Bronchial epithelial cell (primary cell): ENCODE measurements around the gene KCTD3. TPM values are rescaled to one million over a fixed set of nuclear protein-coding genes. Genes with fewer than 3 reads are reported as not detected.

Source experiments
- DNase-seq: peaks from one replicate; pipeline ENCODE4 v3.0.0-alpha.2; 2010; ENCODE audit warnings: low read depth
- FAIRE-seq: peaks from 2 replicates; lab custom pipeline; 2011; peaks lifted over from hg19 to GRCh38; lab: Jason Lieb, UNC
- H3K27me3 ChIP-seq: 2 replicates; pipeline ENCODE4 v1.5.1; 2011; ENCODE audit warnings: low read length; ENCODE audit not compliant: control insufficient read depth, insufficient read depth
- H3K36me3 ChIP-seq: 2 replicates; pipeline ENCODE4 v1.5.1; 2011; ENCODE audit warnings: low read length; ENCODE audit not compliant: control insufficient read depth, insufficient read depth
- H3K4me3 ChIP-seq: 2 replicates; pipeline ENCODE4 v1.5.1; 2011; ENCODE audit warnings: mild to moderate bottlenecking, low read depth, low read length, control low read depth
- CTCF ChIP-seq: IDR thresholded peaks from 2 replicates; pipeline ENCODE4 v1.5.1; 2011; ENCODE audit warnings: mild to moderate bottlenecking, moderate library complexity, low read length, control low read depth, inconsistent platforms; ENCODE audit not compliant: insufficient read depth, severe bottlenecking
- total RNA-seq: library from RNA; depleted of rRNA; stranded (reverse); fragments of >200 nt; gene quantifications from 2 replicates; pipeline ENCODE4 v1.2.1, GENCODE V29; 2014

Gene KCTD3
- total RNA-seq, 1 donor from 2014 or later = 32.9 TPM

GRCh38 chr1:215557992-215558626, 9.0 kb upstream of the KCTD3 start:
- no peaks in the 10 kb centered on the region for H3K27me3 ChIP-seq
- H3K36me3 ChIP-seq = no peaks in the 10 kb centered on the region
- no peak overlapping the region for H3K4me3 ChIP-seq
- TF ChIP-seq CTCF = no peak
- DNase-seq = no peak
- FAIRE-seq = no peak

- Histone ChIP-seq H3K4me3 (peak overlapping the region; percentile 84), H3K36me3 (no peaks in the 10 kb centered on the region), H3K27me3 (no peaks in the 10 kb centered on the region)
- FAIRE-seq (no peak), DNase-seq (peak; percentile 49)
- TF ChIP-seq CTCF = no peak
Measured at GRCh38 chr1:215567491-215568298, 591 bp downstream of the KCTD3 start.

- FAIRE-seq = no peak
Measured at GRCh38 chr1:215568299-215568692, 1.2 kb downstream of the KCTD3 start.

GRCh38 chr1:215569986-215570824, 3.1 kb downstream of the KCTD3 start:
- FAIRE-seq = no peak
- Histone ChIP-seq H3K36me3 (no peaks in the 10 kb centered on the region), H3K27me3 (no peaks in the 10 kb centered on the region), H3K4me3 (no peak overlapping the region)
- TF ChIP-seq CTCF = no peak
- peak; percentile 35 for DNase-seq

More at GRCh38 chr1:215568299-215568692, 1.2 kb downstream of the KCTD3 start:
- H3K36me3 ChIP-seq = no peaks in the 10 kb centered on the region
- H3K27me3 ChIP-seq = no peaks in the 10 kb centered on the region
- peak overlapping the region; percentile 84 for H3K4me3 ChIP-seq
- TF ChIP-seq CTCF = no peak
- DNase-seq = no peak

GRCh38 chr1:215581896-215582295, 14.8 kb downstream of the KCTD3 start:
- TF ChIP-seq CTCF = no peak
- Histone ChIP-seq H3K27me3 (no peaks in the 10 kb centered on the region), H3K4me3 (no peak overlapping the region), H3K36me3 (no peaks in the 10 kb centered on the region)
- DNase-seq (no peak), FAIRE-seq (no peak)
